AG09309 (cell line): Measurements from ENCODE around the gene HRNR.

ENCODE experiments used
- DNase-seq: peaks from one replicate; pipeline ENCODE4 v3.0.0-alpha.2; 2010; ENCODE audit warnings: low read depth
- H3K4me3 ChIP-seq: 2 replicates; pipeline ENCODE4 v1.5.1; 2011; ENCODE audit warnings: mild to moderate bottlenecking, low read depth, low read length, moderate library complexity; ENCODE audit not compliant: control insufficient read depth
- CTCF ChIP-seq: IDR thresholded peaks from 2 replicates; pipeline ENCODE4 v1.5.1; 2011; ENCODE audit warnings: mild to moderate bottlenecking, low read depth, low read length, inconsistent platforms; ENCODE audit not compliant: insufficient read depth, control insufficient read depth; ENCODE audit errors: missing control alignments

HRNR gene

DNA sequence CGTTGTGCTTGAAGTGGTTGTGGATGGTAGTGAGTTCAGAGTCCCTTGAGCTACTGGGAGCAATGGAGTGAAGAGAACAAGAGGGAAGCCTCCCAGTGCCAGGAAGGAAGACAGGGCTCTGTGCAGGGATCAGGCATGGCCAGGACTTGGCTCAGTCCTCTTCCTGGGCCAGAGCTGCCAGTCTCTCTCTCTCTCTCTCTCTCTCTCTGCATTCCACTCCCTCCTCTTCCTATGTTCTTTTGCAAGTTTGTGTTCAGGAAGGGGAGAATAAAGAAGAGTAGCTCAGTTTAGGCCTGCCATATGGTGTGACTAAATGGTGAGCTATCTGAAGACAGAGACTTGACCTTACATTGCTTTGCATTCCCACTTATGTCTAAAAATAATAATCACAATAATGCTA lies 44.4 kb downstream of the HRNR start:
- H3K4me3 ChIP-seq, result no peak overlapping the region
- TF ChIP-seq CTCF, result no peak
- no peak for DNase-seq

DNA sequence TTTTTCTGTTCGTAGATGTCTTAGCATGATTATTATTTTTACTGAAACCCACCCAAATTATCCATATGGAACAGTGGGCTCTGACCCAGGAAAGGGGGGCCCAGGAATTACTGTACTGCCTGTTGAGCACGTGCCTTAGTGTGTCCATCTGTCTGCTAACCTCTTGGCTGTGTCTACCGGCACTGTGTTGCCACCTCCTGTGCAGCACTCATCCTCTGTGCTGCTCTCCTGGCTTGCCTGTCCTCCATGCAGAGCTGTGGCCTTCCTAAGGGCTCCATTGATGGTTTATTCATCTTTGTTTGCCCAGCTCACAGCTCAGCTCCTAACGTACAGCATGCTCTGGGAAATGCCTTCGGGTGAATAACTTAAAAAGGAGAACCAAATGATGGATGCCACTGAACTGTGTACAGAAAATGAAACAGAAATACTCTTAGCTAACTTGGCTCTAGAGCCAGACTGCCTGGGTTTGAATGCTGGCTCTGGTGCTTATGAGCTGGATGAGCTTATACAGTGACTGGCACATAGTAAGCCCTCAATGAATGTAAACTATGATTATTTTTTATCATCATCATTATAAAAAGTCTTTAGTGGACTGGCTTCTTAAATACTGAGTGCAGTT lies 53.6 kb downstream of the HRNR start:
- no peak for DNase-seq
- TF ChIP-seq CTCF, result no peak
- H3K4me3 ChIP-seq, result no peak overlapping the region

DNA sequence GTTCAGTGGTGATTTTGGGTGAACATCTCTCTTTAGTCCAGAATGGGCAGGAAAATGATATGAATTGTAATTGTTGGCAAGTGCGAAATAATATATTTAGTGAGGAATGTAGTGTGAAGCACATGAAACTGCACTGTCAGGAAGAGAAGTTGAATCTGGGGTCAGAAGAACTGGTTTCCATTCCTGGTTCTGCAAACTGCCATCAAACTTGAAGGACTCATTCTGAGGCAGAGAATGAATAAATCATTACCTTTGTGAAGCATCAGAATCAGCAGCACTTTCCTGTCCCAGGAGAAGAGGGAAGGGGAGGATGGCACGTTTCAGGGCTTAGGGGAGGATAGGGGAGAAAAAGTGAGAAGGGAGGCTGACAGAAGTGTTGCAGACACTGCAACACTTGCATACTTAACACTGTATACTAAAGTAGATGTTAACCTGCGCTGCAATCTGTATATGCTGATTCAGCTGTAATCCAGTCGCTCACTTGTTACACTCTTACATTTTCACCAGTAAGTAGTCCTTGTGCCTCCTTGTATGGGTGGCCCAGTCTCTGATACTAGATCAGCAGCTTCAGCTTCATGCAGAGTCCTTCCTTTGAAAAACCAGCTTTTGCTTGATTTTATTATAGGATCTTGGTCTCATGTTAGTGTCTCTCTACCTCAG lies 54.5 kb downstream of the HRNR start:
- DNase-seq, result no peak
- TF ChIP-seq CTCF, result no peak

DNA sequence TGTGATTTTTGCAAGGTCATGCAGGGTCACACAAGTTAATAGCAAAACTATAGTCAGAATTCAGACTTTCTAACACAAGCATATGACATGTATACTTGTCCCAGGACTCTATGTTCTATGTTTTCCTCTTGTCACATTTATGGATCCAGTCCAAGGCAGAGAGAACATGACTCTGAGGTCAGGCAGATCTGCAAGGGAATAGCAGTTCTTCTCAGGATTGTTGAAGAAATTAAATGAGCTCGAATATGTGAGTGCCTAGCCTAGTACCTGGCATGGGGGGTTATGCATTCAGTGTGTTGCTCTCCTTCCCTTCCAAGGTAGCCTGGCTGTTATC lies 55.5 kb downstream of the HRNR start:
- DNase-seq, result no peak
- no peak overlapping the region for H3K4me3 ChIP-seq
- TF ChIP-seq CTCF, result no peak

More for the DNA sequence above, 54.5 kb downstream of the HRNR start:
- no peak overlapping the region for H3K4me3 ChIP-seq

GRCh38 chr1:152167835-152168534 lies 56.0 kb downstream of the HRNR start:
- DNase-seq, result peak; percentile 85
- no peak for TF ChIP-seq CTCF
- H3K4me3 ChIP-seq, result no peak overlapping the region

- no peak overlapping the region for H3K4me3 ChIP-seq
- no peak for TF ChIP-seq CTCF
- no peak for DNase-seq
Observed at GRCh38 chr1:152166966-152167365, 57.0 kb downstream of the HRNR start.
